ENCODE data around the gene OR5C1.

OR5C1 gene

DNA sequence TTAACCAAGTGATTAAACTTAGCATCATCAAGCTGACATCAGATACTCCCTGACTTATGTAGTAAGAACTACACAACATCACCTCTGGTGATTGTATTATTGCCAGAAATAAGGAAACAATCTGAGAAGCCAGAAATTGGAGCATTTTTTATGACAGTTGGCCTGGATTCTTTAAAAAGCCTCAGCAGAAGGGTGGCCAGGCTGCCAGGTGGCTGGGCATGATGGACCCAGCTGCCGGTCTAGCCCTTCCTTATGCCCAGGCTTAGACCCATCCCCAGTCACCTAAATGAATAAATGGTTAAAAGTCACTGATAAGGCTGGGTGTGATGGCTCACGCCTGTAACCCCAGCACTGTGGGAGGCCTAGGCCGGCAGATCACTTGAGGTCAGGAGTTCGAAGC lies 24.0 kb downstream of the OR5C1 start:
- no CpG with 5 or more reads among the region's 4 CpGs for WGBS (ENCODE audit: extremely low coverage, insufficient coverage, insufficient read length)
- H2AFZ ChIP-seq (ENCODE audit: insufficient read depth, low read length, poor library complexity): no peak overlapping the region

DNA sequence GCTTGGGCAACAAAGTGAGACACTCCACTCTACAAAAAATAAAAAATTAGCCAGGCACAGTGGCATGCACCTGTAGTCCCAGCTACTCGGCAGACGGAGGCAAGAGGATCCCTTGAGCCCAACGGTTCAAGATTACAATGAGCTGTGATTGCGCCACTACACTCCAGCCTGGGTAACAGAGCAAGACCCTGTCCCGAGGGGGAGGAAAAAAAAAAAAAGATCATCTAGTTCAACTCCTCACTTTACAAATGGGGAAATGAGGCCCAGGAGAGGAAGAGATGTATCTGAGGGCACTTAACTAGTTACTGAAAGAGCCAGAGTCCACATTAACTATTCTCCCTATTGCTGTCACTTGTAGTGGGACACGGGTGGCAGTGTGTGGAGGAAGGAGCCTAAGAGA lies 25.8 kb downstream of the OR5C1 start:
- no peak for DNase-seq

More for the DNA sequence above, 24.0 kb downstream of the OR5C1 start:
- no peak overlapping the region for H4K12ac ChIP-seq (ENCODE audit: low read depth, low read length)
- no peak overlapping the region for H2AK5ac ChIP-seq (ENCODE audit: low read length)
- no peak for DNase-seq
- H3K4me1 ChIP-seq (ENCODE audit: control insufficient read depth in 1 of 2, insufficient read depth in 2 of 2, low read length in 2 of 2): peaks cover 7 to 8% of the 10 kb centered on the region in 2 experiments
- H3K4ac ChIP-seq (ENCODE audit: low read depth, low read length): no peak overlapping the region
- no peak overlapping the region for H3K27ac ChIP-seq (ENCODE audit: low read depth, low read length)
- H3K23ac ChIP-seq (ENCODE audit: low read length): no peak overlapping the region
- no peak overlapping the region for H2BK120ac ChIP-seq (ENCODE audit: insufficient read depth, low read length, poor library complexity)
- no peaks in the 10 kb centered on the region for H3K9me3 ChIP-seq (ENCODE audit: insufficient read depth, low read depth, low read length)
- H3K4me3 ChIP-seq (ENCODE audit: low read depth, low read length): no peak overlapping the region
- H4K91ac ChIP-seq (ENCODE audit: low read depth, low read length): no peak overlapping the region
- H3K79me1 ChIP-seq (ENCODE audit: low read length): no peaks in the 10 kb centered on the region
- no peak overlapping the region for H3K4me2 ChIP-seq (ENCODE audit: low read length)
- no peaks in the 10 kb centered on the region for H3K27me3 ChIP-seq (ENCODE audit: insufficient read depth, low read length)
- no peak overlapping the region for H3K18ac ChIP-seq (ENCODE audit: low read length)
- H3K14ac ChIP-seq (ENCODE audit: low read length): no peak overlapping the region
- H2BK5ac ChIP-seq (ENCODE audit: low read depth, low read length, poor library complexity): no peak overlapping the region
- H2BK12ac ChIP-seq (ENCODE audit: low read length): no peak overlapping the region
- no peaks in the 10 kb centered on the region for H3K79me2 ChIP-seq (ENCODE audit: control insufficient read depth, insufficient read depth, low read length, poor library complexity)
- H4K8ac ChIP-seq (ENCODE audit: low read depth, low read length): no peak overlapping the region
- no peak overlapping the region for H3K9ac ChIP-seq (ENCODE audit: low read length)
- H3K36me3 ChIP-seq (ENCODE audit: control insufficient read depth in 1 of 2, insufficient read depth in 2 of 2, low read length in 2 of 2): peaks cover 4 to 7% of the 10 kb centered on the region in 2 experiments

DNA sequence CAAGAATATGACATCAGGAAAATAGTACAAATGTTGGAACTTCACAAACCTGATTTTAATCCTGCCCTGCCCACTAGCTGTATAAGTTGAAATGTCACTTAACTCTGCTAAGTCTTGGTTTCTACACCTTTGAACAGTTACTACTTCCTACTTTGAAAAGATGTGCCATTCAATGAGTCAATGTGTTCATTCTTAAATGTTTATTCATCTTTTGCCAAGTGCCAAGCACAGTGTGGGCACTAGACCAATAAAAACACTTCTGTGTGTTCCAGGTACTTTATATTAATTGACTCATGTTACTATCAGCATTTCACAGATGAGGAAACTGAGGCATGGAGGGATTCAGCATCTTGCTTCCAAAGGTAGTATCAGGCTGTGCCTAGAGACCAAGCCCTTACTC lies 26.8 kb downstream of the OR5C1 start:
- Histone ChIP-seq H4K8ac (ENCODE audit: low read depth, low read length) (no peak overlapping the region), H3K18ac (ENCODE audit: low read length) (no peak overlapping the region), H3K4me3 (ENCODE audit: low read depth, low read length) (no peak overlapping the region), H2BK12ac (ENCODE audit: low read length) (no peak overlapping the region), H3K79me1 (ENCODE audit: low read length) (no peaks in the 10 kb centered on the region), H3K79me2 (ENCODE audit: control insufficient read depth, insufficient read depth, low read length, poor library complexity) (no peaks in the 10 kb centered on the region), H3K14ac (ENCODE audit: low read length) (no peak overlapping the region), H3K36me3 (ENCODE audit: control insufficient read depth in 1 of 2, insufficient read depth in 2 of 2, low read length in 2 of 2) (peaks cover 16 to 17% of the 10 kb centered on the region in 2 experiments), H3K27ac (ENCODE audit: low read depth, low read length) (no peak overlapping the region), H3K9ac (ENCODE audit: low read length) (no peak overlapping the region), H3K27me3 (ENCODE audit: insufficient read depth, low read length) (no peaks in the 10 kb centered on the region), H2BK5ac (ENCODE audit: low read depth, low read length, poor library complexity) (no peak overlapping the region), H2BK120ac (ENCODE audit: insufficient read depth, low read length, poor library complexity) (no peak overlapping the region), H3K4me1 (ENCODE audit: control insufficient read depth in 1 of 2, insufficient read depth in 2 of 2, low read length in 2 of 2) (no peaks in the 10 kb centered on the region), H2AK5ac (ENCODE audit: low read length) (no peak overlapping the region), H3K9me3 (ENCODE audit: insufficient read depth, low read depth, low read length) (no peaks in the 10 kb centered on the region), H3K4ac (ENCODE audit: low read depth, low read length) (no peak overlapping the region), H3K23ac (ENCODE audit: low read length) (no peak overlapping the region), H3K4me2 (ENCODE audit: low read length) (no peak overlapping the region), H2AFZ (ENCODE audit: insufficient read depth, low read length, poor library complexity) (no peak overlapping the region), H4K12ac (ENCODE audit: low read depth, low read length) (no peak overlapping the region), H4K91ac (ENCODE audit: low read depth, low read length) (no peak overlapping the region)
- DNase-seq: no peak

More for the DNA sequence above, 25.8 kb downstream of the OR5C1 start:
- Histone ChIP-seq H3K9ac (ENCODE audit: low read length) (no peak overlapping the region), H3K27ac (ENCODE audit: low read depth, low read length) (no peak overlapping the region), H3K79me1 (ENCODE audit: low read length) (no peaks in the 10 kb centered on the region), H3K27me3 (ENCODE audit: insufficient read depth, low read length) (no peaks in the 10 kb centered on the region), H2BK5ac (ENCODE audit: low read depth, low read length, poor library complexity) (no peak overlapping the region), H4K12ac (ENCODE audit: low read depth, low read length) (no peak overlapping the region), H3K4me1 (ENCODE audit: control insufficient read depth in 1 of 2, insufficient read depth in 2 of 2, low read length in 2 of 2) (peaks cover 3 to 6% of the 10 kb centered on the region in 2 experiments), H2BK12ac (ENCODE audit: low read length) (no peak overlapping the region), H3K36me3 (ENCODE audit: control insufficient read depth in 1 of 2, insufficient read depth in 2 of 2, low read length in 2 of 2) (peaks cover 9 to 10% of the 10 kb centered on the region in 2 experiments), H3K4me2 (ENCODE audit: low read length) (no peak overlapping the region), H3K23ac (ENCODE audit: low read length) (no peak overlapping the region), H3K18ac (ENCODE audit: low read length) (no peak overlapping the region), H4K91ac (ENCODE audit: low read depth, low read length) (no peak overlapping the region), H3K4ac (ENCODE audit: low read depth, low read length) (no peak overlapping the region), H2AFZ (ENCODE audit: insufficient read depth, low read length, poor library complexity) (no peak overlapping the region), H3K14ac (ENCODE audit: low read length) (no peak overlapping the region), H4K8ac (ENCODE audit: low read depth, low read length) (no peak overlapping the region), H2AK5ac (ENCODE audit: low read length) (no peak overlapping the region), H3K4me3 (ENCODE audit: low read depth, low read length) (no peak overlapping the region), H2BK120ac (ENCODE audit: insufficient read depth, low read length, poor library complexity) (no peak overlapping the region), H3K9me3 (ENCODE audit: insufficient read depth, low read depth, low read length) (no peaks in the 10 kb centered on the region), H3K79me2 (ENCODE audit: control insufficient read depth, insufficient read depth, low read length, poor library complexity) (no peaks in the 10 kb centered on the region)
- WGBS (ENCODE audit: extremely low coverage, insufficient coverage, insufficient read length): no CpG with 5 or more reads among the region's 6 CpGs

DNA sequence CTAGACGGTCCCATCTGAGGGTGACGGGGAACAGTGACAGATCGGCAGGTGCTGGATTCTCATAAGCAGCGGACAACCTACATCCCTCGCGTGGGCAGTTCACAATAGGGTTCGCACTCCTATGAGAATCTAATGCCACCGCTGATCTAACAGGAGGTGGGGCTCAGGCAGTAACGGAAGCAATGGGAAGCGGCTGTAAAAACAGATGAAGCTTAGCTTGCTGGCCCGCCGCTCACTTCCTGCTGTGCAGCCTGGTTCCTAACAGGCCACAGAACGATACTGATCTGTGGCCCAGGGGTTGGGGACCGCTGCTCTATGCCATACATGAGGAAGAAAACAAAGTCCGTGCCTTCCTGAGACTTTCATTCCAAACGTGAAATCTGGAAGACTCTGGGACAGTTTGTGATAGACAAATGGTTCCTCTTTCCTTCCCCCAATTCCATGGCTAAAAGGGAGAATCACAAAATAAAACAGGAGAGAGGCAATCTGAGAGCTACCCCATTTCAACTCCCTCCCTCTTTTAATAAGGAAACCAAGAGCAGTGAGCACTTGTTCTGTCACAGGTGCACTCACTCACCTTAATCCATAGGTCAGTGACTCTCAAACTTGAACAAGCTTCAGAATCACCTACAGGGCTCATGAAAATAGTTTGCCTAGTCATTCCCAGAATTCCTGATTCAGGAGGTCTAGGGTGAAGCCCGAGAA lies 27.6 kb downstream of the OR5C1 start:
- H2BK120ac ChIP-seq (ENCODE audit: insufficient read depth, low read length, poor library complexity): no peak overlapping the region
- H3K9ac ChIP-seq (ENCODE audit: low read length): no peak overlapping the region
- no peak overlapping the region for H3K18ac ChIP-seq (ENCODE audit: low read length)
- no peak overlapping the region for H3K4me2 ChIP-seq (ENCODE audit: low read length)
- no peak overlapping the region for H3K14ac ChIP-seq (ENCODE audit: low read length)
- no peak overlapping the region for H3K27ac ChIP-seq (ENCODE audit: low read depth, low read length)
- no peaks in the 10 kb centered on the region for H3K4me1 ChIP-seq (ENCODE audit: control insufficient read depth in 1 of 2, insufficient read depth in 2 of 2, low read length in 2 of 2)
- no peak overlapping the region for H3K23ac ChIP-seq (ENCODE audit: low read length)
- WGBS (ENCODE audit: extremely low coverage, insufficient coverage, insufficient read length): no CpG with 5 or more reads among the region's 17 CpGs
- no peak overlapping the region for H4K91ac ChIP-seq (ENCODE audit: low read depth, low read length)
- H4K8ac ChIP-seq (ENCODE audit: low read depth, low read length): no peak overlapping the region
- peaks cover 17 to 18% of the 10 kb centered on the region in 2 experiments for H3K36me3 ChIP-seq (ENCODE audit: control insufficient read depth in 1 of 2, insufficient read depth in 2 of 2, low read length in 2 of 2)
- no peak overlapping the region for H4K12ac ChIP-seq (ENCODE audit: low read depth, low read length)
- H2BK5ac ChIP-seq (ENCODE audit: low read depth, low read length, poor library complexity): no peak overlapping the region
- H3K4ac ChIP-seq (ENCODE audit: low read depth, low read length): no peak overlapping the region
- H2AFZ ChIP-seq (ENCODE audit: insufficient read depth, low read length, poor library complexity): no peak overlapping the region
- no peaks in the 10 kb centered on the region for H3K79me1 ChIP-seq (ENCODE audit: low read length)
- no peaks in the 10 kb centered on the region for H3K79me2 ChIP-seq (ENCODE audit: control insufficient read depth, insufficient read depth, low read length, poor library complexity)
- H3K9me3 ChIP-seq (ENCODE audit: insufficient read depth, low read depth, low read length): no peaks in the 10 kb centered on the region
- no peaks in the 10 kb centered on the region for H3K27me3 ChIP-seq (ENCODE audit: insufficient read depth, low read length)
- no peak overlapping the region for H2BK12ac ChIP-seq (ENCODE audit: low read length)
- H3K4me3 ChIP-seq (ENCODE audit: low read depth, low read length): no peak overlapping the region
- H2AK5ac ChIP-seq (ENCODE audit: low read length): no peak overlapping the region
- no peak for DNase-seq
